Gastroesophageal sphincter (tissue), 3 donors: Measurements from ENCODE around the gene EGFR.

Experiments
- EP300 ChIP-seq: sonication (generic); formaldehyde crosslinking; IDR thresholded peaks from one replicate; pipeline ENCODE4 v1.6.1; 2017; ENCODE audit warnings: antibody characterized with exemption, mild to moderate bottlenecking
- POLR2A ChIP-seq, 2 donors: fragments of 450-650 bp; IDR thresholded peaks; one replicate each; pipeline ENCODE4 v1.6.1; 2017; ENCODE audit warnings: antibody characterized with exemption in 2 of 2, mild to moderate bottlenecking in 2 of 2, moderate library complexity in 1 of 2
- TF ChIP-seq, protein P1 (sequence below), 4 experiments: fragments of 200-600 bp in 2 of 4; fragments of 450-650 bp in 2 of 4; sonication (generic) in 1 of 4; IDR thresholded peaks; one replicate each; pipeline ENCODE4 v1.5.1; 2017 to 2019; ENCODE audit warnings: antibody characterized with exemption in 4 of 4, mild to moderate bottlenecking in 2 of 4, moderate library complexity in 2 of 4

DNA sequence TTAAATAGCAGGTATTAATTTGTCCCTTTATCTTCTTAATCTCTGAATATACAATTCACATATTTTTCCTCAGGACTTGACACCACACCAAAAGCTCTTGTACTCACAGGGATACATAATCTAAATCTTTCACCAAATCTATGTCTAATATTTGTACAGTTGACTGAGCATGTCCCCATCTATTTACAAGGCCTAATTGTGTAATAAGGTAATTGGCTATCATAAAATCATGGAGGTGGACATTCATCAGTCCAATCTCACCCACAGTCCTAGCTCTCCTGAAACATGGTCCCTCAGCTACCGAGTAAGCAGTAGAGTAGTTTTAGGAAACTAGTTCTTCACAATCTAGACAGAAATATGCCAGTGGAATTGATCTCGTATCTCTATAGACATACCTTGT lies 30.3 kb upstream of the EGFR start:
- no peak for TF ChIP-seq POLR2A (IDR thresholded peaks at IDR 0.05)
- TF ChIP-seq, protein P1, sequence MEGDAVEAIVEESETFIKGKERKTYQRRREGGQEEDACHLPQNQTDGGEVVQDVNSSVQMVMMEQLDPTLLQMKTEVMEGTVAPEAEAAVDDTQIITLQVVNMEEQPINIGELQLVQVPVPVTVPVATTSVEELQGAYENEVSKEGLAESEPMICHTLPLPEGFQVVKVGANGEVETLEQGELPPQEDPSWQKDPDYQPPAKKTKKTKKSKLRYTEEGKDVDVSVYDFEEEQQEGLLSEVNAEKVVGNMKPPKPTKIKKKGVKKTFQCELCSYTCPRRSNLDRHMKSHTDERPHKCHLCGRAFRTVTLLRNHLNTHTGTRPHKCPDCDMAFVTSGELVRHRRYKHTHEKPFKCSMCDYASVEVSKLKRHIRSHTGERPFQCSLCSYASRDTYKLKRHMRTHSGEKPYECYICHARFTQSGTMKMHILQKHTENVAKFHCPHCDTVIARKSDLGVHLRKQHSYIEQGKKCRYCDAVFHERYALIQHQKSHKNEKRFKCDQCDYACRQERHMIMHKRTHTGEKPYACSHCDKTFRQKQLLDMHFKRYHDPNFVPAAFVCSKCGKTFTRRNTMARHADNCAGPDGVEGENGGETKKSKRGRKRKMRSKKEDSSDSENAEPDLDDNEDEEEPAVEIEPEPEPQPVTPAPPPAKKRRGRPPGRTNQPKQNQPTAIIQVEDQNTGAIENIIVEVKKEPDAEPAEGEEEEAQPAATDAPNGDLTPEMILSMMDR (IDR thresholded peaks at IDR 0.05): no peak
- no peak for TF ChIP-seq EP300
